ENCODE measurements around the gene FURIN.
A peak's percentile ranks its signal among the peaks of the same experiment; 100 is the strongest.
"Not testable (repeated sequence)": the region's sequence is repeated elsewhere in the genome, so short reads cannot be mapped to it uniquely, and the experiment has no call there.

The FURIN gene

GRCh38 chr15:90907838-90908507, 39.6 kb downstream of the FURIN start:
- H2BK15ac ChIP-seq (ENCODE audit: low read length), result no peak overlapping the region
- no peak overlapping the region for H3K4me2 ChIP-seq (ENCODE audit: insufficient read depth, low read length, poor library complexity, severe bottlenecking)
- H3K4ac ChIP-seq (ENCODE audit: low read length), result no peak overlapping the region
- peaks cover 0 to 4% (median 0%) of the 10 kb centered on the region in 3 experiments for H3K27me3 ChIP-seq (ENCODE audit: control insufficient read depth in 3 of 3, insufficient read depth in 3 of 3, low read depth in 1 of 3, low read length in 3 of 3)
- no peaks in the 10 kb centered on the region for H3K79me1 ChIP-seq (ENCODE audit: low read depth, low read length)
- no peak overlapping the region for H2BK120ac ChIP-seq (ENCODE audit: low read depth, low read length)
- WGBS, 2 donors (ENCODE audit: extremely low coverage in 2 of 2, insufficient read length in 2 of 2, insufficient replicate concordance in 1 of 2), result no CpG with 5 or more reads among the region's 9 CpGs
- peaks cover 6% of the 10 kb centered on the region in 2 donors for H3K4me1 ChIP-seq (ENCODE audit: control insufficient read depth in 2 of 2, insufficient read depth in 1 of 2, low read depth in 1 of 2, low read length in 2 of 2)
- peaks cover 52 to 78% of the 10 kb centered on the region in 2 donors for H3K36me3 ChIP-seq (replicated peaks in 1 of 2; ENCODE audit: control insufficient read depth in 2 of 2, insufficient read depth in 2 of 2, low read length in 2 of 2)
- H3K23ac ChIP-seq (ENCODE audit: low read depth, low read length, poor library complexity), result no peak overlapping the region
- no peak overlapping the region for H4K8ac ChIP-seq (ENCODE audit: low read depth, low read length)
- H2AFZ ChIP-seq (ENCODE audit: low read length), result no peak overlapping the region
- H2BK5ac ChIP-seq (ENCODE audit: low read length), result no peak overlapping the region
- H3K27ac ChIP-seq (replicated peaks; ENCODE audit: low read length), result no peak overlapping the region
- H4K91ac ChIP-seq (ENCODE audit: low read depth, low read length, poor library complexity), result no peak overlapping the region
- H3K18ac ChIP-seq (ENCODE audit: low read length), result no peak overlapping the region
- H3K4me3 ChIP-seq (ENCODE audit: low read length in 2 of 2), result no peak overlapping the region
- H2BK12ac ChIP-seq (ENCODE audit: low read length), result no peak overlapping the region
- no peak overlapping the region for H3K9ac ChIP-seq (ENCODE audit: low read depth, low read length, poor library complexity)
- no peak overlapping the region for H2AK5ac ChIP-seq (ENCODE audit: low read depth, low read length)
- no peak for DNase-seq (ENCODE audit: low spot score)
- H3K14ac ChIP-seq (ENCODE audit: low read length), result no peak overlapping the region
- peaks cover 0 to 2% of the 10 kb centered on the region in 2 donors for H3K9me3 ChIP-seq (replicated peaks in 1 of 2; ENCODE audit: control insufficient read depth in 2 of 2, insufficient read depth in 1 of 2, low read depth in 1 of 2, low read length in 2 of 2)

DNA sequence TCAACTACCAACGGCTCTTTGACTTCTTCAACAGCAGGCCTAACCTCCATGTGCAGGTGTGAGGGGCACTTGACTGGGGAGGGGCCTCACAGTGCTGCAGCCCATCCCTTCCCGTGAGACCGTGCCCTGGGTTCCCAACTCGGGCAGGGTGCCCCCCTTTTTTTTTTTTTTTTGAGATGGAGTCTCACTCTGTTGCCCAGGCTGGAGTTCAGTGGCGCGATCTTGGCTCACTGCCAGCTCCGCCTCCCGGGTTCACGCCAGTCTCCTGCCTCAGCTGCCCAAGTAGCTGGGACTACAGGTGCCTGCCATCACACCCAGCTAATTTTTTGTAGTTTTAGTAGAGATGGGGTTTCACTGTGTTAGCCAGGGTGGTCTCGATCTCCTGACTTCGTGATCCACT, 41.1 kb downstream of the FURIN start:
- H3K27ac ChIP-seq (replicated peaks; ENCODE audit: low read length); H2BK12ac ChIP-seq (ENCODE audit: low read length); H2AK5ac ChIP-seq (ENCODE audit: low read depth, low read length); H2BK120ac ChIP-seq (ENCODE audit: low read depth, low read length); H3K4me1 ChIP-seq (ENCODE audit: control insufficient read depth in 2 of 2, insufficient read depth in 1 of 2, low read depth in 1 of 2, low read length in 2 of 2); H2BK15ac ChIP-seq (ENCODE audit: low read length); H3K4me3 ChIP-seq (ENCODE audit: low read length in 2 of 2); H4K91ac ChIP-seq (ENCODE audit: low read depth, low read length, poor library complexity); DNase-seq (ENCODE audit: low spot score); H3K18ac ChIP-seq (ENCODE audit: low read length); H3K4ac ChIP-seq (ENCODE audit: low read length); H3K9me3 ChIP-seq (replicated peaks in 1 of 2; ENCODE audit: control insufficient read depth in 2 of 2, insufficient read depth in 1 of 2, low read depth in 1 of 2, low read length in 2 of 2); H3K23ac ChIP-seq (ENCODE audit: low read depth, low read length, poor library complexity); H4K8ac ChIP-seq (ENCODE audit: low read depth, low read length); H3K9ac ChIP-seq (ENCODE audit: low read depth, low read length, poor library complexity); H3K79me1 ChIP-seq (ENCODE audit: low read depth, low read length); H2BK5ac ChIP-seq (ENCODE audit: low read length); H2AFZ ChIP-seq (ENCODE audit: low read length); H3K4me2 ChIP-seq (ENCODE audit: insufficient read depth, low read length, poor library complexity, severe bottlenecking); H3K27me3 ChIP-seq (ENCODE audit: control insufficient read depth in 3 of 3, insufficient read depth in 3 of 3, low read depth in 1 of 3, low read length in 3 of 3); H3K14ac ChIP-seq (ENCODE audit: low read length): not testable (repeated sequence)
- no CpG with 5 or more reads among the region's 11 CpGs for WGBS, 2 donors (ENCODE audit: extremely low coverage in 2 of 2, insufficient read length in 2 of 2, insufficient replicate concordance in 1 of 2)
- H3K36me3 ChIP-seq (replicated peaks in 1 of 2; ENCODE audit: control insufficient read depth in 2 of 2, insufficient read depth in 2 of 2, low read length in 2 of 2), result peaks cover 64 to 92% of the 10 kb centered on the region in 2 donors

GRCh38 chr15:90909976-90910375, 41.6 kb downstream of the FURIN start:
- Histone ChIP-seq H3K9me3 (replicated peaks in 1 of 2; ENCODE audit: control insufficient read depth in 2 of 2, insufficient read depth in 1 of 2, low read depth in 1 of 2, low read length in 2 of 2) (no peaks in the 10 kb centered on the region), H3K27me3 (ENCODE audit: control insufficient read depth in 3 of 3, insufficient read depth in 3 of 3, low read depth in 1 of 3, low read length in 3 of 3) (no peaks in the 10 kb centered on the region), H3K18ac (ENCODE audit: low read length) (no peak overlapping the region), H2BK5ac (ENCODE audit: low read length) (no peak overlapping the region), H3K9ac (ENCODE audit: low read depth, low read length, poor library complexity) (no peak overlapping the region), H3K14ac (ENCODE audit: low read length) (no peak overlapping the region), H3K27ac (replicated peaks; ENCODE audit: low read length) (no peak overlapping the region), H2AFZ (ENCODE audit: low read length) (no peak overlapping the region), H3K4me3 (ENCODE audit: low read length in 2 of 2) (no peak overlapping the region), H2AK5ac (ENCODE audit: low read depth, low read length) (no peak overlapping the region), H3K79me1 (ENCODE audit: low read depth, low read length) (no peaks in the 10 kb centered on the region), H3K4me2 (ENCODE audit: insufficient read depth, low read length, poor library complexity, severe bottlenecking) (no peak overlapping the region), H2BK15ac (ENCODE audit: low read length) (no peak overlapping the region), H3K23ac (ENCODE audit: low read depth, low read length, poor library complexity) (no peak overlapping the region), H3K4me1 (ENCODE audit: control insufficient read depth in 2 of 2, insufficient read depth in 1 of 2, low read depth in 1 of 2, low read length in 2 of 2) (no peaks in the 10 kb centered on the region), H2BK12ac (ENCODE audit: low read length) (no peak overlapping the region), H4K8ac (ENCODE audit: low read depth, low read length) (no peak overlapping the region), H2BK120ac (ENCODE audit: low read depth, low read length) (no peak overlapping the region), H3K36me3 (replicated peaks in 1 of 2; ENCODE audit: control insufficient read depth in 2 of 2, insufficient read depth in 2 of 2, low read length in 2 of 2) (peaks cover 64 to 94% of the 10 kb centered on the region in 2 donors), H3K4ac (ENCODE audit: low read length) (no peak overlapping the region), H4K91ac (ENCODE audit: low read depth, low read length, poor library complexity) (no peak overlapping the region)
- DNase-seq (ENCODE audit: low spot score), result no peak
- no CpG with 5 or more reads among the region's 8 CpGs for WGBS, 2 donors (ENCODE audit: extremely low coverage in 2 of 2, insufficient read length in 2 of 2, insufficient replicate concordance in 1 of 2)

GRCh38 chr15:90910441-90911301, 42.3 kb downstream of the FURIN start:
- no peak overlapping the region for H3K4me3 ChIP-seq (ENCODE audit: low read length in 2 of 2)
- no peak for DNase-seq (ENCODE audit: low spot score)
- peak overlapping the region; percentile 21 for H3K9ac ChIP-seq (ENCODE audit: low read depth, low read length, poor library complexity)
- H4K8ac ChIP-seq (ENCODE audit: low read depth, low read length), result no peak overlapping the region
- H3K27me3 ChIP-seq (ENCODE audit: control insufficient read depth in 3 of 3, insufficient read depth in 3 of 3, low read depth in 1 of 3, low read length in 3 of 3), result no peaks in the 10 kb centered on the region
- H2BK5ac ChIP-seq (ENCODE audit: low read length), result peak overlapping the region; percentile 24
- H3K23ac ChIP-seq (ENCODE audit: low read depth, low read length, poor library complexity), result peak overlapping the region; percentile 20
- no peak overlapping the region for H3K27ac ChIP-seq (replicated peaks; ENCODE audit: low read length)
- no peak overlapping the region for H2AK5ac ChIP-seq (ENCODE audit: low read depth, low read length)
- H3K4ac ChIP-seq (ENCODE audit: low read length), result no peak overlapping the region
- no peak overlapping the region for H3K14ac ChIP-seq (ENCODE audit: low read length)
- no peaks in the 10 kb centered on the region for H3K9me3 ChIP-seq (replicated peaks in 1 of 2; ENCODE audit: control insufficient read depth in 2 of 2, insufficient read depth in 1 of 2, low read depth in 1 of 2, low read length in 2 of 2)
- no peak overlapping the region for H3K4me2 ChIP-seq (ENCODE audit: insufficient read depth, low read length, poor library complexity, severe bottlenecking)
- H4K91ac ChIP-seq (ENCODE audit: low read depth, low read length, poor library complexity), result no peak overlapping the region
- no peak overlapping the region for H2BK12ac ChIP-seq (ENCODE audit: low read length)
- H2BK120ac ChIP-seq (ENCODE audit: low read depth, low read length), result no peak overlapping the region
- WGBS, 2 donors (ENCODE audit: extremely low coverage in 2 of 2, insufficient read length in 2 of 2, insufficient replicate concordance in 1 of 2), result no CpG with 5 or more reads among the region's 24 CpGs
- H3K36me3 ChIP-seq (replicated peaks in 1 of 2; ENCODE audit: control insufficient read depth in 2 of 2, insufficient read depth in 2 of 2, low read length in 2 of 2), result peaks cover 64 to 94% of the 10 kb centered on the region in 2 donors
- no peak overlapping the region for H2AFZ ChIP-seq (ENCODE audit: low read length)
- H3K4me1 ChIP-seq (ENCODE audit: control insufficient read depth in 2 of 2, insufficient read depth in 1 of 2, low read depth in 1 of 2, low read length in 2 of 2), result no peaks in the 10 kb centered on the region
- no peak overlapping the region for H3K18ac ChIP-seq (ENCODE audit: low read length)
- no peaks in the 10 kb centered on the region for H3K79me1 ChIP-seq (ENCODE audit: low read depth, low read length)
- no peak overlapping the region for H2BK15ac ChIP-seq (ENCODE audit: low read length)
